Stimulated activated naive CD4-positive, alpha-beta T cell treated with Interleukin-2 at 50 U/mL for 16 hours (primary cell): Measurements from ENCODE around the gene CDR2.
"Not testable (repeated sequence)": the region's sequence is repeated elsewhere in the genome, so short reads cannot be mapped to it uniquely, and the experiment has no call there.

ENCODE experiments used
- DNase-seq: peaks from one replicate; lab custom pipeline; 2025; lab: John Stamatoyannopoulos, UW

CDR2 gene

DNA sequence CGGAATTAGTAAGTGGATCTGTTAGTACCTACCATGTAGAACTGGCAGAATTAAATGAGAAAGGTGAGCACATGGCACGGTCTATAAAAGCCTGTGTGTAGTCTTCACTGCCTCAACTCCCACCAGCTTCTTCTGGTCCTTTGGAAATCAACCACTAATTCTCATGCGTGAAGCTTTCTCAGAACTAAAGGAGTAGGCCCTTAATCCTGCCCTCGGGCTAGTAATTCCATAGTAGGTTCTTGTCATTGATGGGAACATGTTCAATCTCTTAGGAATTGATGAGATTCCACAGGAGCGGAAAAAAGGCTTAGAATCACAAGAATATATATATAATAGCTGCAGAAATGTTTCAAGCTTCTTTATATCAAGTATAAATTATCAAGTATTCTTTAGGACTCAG, 21.7 kb downstream of the CDR2 start:
- DNase-seq: no peak

- DNase-seq: no peak
Observed at GRCh38 chr16:22352140-22352539, 22.3 kb downstream of the CDR2 start.

DNA sequence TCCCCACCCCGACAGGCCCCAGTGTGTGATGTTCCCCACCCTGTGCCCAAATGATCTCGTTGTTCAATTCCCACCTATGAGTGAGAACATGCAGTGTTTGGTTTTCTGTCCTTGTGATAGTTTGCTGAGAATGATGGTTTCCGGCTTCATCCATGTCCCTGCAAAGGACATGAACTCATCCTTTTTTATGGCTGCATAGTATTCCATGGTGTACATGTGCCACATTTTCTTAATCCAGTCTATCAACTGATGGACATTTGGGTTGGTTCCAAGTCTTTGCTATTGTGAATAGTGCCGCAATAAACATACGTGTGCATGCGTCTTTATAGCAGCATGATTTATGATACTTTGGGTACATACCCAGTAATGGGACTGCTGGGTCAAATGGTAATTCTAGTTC, 23.4 kb downstream of the CDR2 start:
- DNase-seq: not testable (repeated sequence)

GRCh38 chr16:22348291-22348690, 26.1 kb downstream of the CDR2 start:
- no peak for DNase-seq

DNA sequence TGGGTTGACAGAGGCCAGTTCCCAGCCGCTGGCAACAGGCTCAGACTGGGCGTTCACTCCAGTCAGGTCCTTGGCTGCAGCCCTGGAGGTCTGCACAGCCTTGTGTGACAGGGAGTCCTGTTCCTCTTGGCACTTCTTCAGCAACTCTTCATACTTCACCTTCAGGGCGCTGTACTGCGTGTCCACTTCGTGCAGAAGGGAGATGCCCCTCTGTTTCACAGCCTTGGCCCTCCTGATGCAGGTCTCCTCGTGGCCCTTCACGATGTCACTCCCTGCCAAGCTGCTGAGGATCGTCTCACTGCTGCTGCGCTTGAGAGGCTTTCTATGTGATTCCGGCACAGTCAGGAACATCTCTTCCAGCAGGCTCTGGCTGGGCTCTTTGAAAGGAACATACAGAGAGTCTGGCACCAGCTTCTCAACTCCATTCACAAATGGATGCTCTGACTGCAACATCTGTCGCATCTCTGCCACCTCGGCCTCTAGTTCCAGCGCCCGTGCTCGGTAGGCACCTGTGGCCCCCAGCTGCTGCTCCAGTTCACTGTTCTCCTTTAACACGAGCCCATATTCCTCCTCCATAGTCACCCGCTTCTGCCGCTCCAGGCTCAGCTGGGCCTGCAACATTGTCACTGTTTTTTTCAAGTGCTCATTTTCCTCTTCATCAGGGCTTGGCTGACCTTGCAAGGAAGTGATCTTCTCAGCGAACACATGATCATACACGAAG, 27.2 kb downstream of the CDR2 start:
- DNase-seq: no peak

DNA sequence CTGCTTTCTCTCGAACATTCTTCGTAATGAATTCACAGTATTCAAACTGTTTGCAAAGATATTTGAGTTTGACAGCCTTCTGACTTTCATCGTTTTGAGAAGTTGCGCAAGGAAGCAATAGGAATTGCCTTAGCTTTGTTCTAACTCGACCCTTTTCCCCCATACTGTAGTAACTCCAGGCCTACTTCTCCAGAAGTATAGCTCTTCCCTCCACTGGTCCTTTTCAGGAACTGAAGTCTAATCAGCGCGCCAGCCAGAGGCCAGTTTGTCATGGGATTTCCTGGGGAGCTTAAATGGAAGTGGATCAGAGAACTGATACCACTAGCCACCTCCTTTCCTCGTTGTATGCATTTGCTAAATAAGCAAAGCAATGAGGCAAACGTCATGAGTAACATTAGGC, 27.9 kb downstream of the CDR2 start:
- no peak for DNase-seq

- no peak for DNase-seq
Observed at GRCh38 chr16:22342082-22342481, 32.3 kb downstream of the CDR2 start.

- DNase-seq: no peak
Observed at GRCh38 chr16:22340945-22341344, 33.5 kb downstream of the CDR2 start.

GRCh38 chr16:22337849-22338635, 36.4 kb downstream of the CDR2 start:
- no peak for DNase-seq

DNA sequence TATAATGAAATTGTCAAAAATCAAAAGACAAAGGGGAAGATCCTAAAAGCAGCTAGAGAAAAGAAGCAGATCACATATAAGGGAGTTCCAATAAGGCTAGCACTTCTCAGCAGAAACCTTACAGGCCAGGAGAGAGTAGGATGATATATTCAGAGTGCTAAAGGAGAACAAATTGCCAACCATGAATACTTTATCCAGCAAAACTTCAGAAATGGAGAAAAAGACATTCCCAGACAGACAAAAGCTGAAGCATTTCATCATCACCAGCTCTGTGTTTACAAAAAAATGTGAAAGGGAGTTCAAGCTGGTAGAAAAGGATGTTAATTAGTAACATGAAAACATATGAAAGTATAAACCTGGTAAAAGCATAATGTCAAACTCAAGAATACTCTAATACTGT, 37.4 kb downstream of the CDR2 start:
- no peak for DNase-seq

DNA sequence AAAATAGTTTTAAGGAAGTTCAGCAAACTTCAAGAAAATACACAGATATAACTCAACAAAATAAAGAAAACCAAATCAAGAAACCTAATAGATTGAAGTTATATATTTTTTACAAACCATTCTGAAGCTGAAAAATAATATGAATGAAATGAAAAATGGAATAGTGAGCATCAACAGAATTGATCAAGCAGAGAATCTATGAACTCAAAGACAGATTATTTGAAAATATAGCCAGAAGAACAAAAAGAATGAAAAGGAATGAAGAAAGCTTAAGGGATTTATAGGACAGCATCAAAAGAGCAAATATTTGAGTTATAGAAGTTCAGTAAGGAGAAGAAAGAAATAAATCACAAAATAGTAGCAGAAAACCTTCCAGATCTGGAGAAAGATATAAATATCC, 37.8 kb downstream of the CDR2 start:
- DNase-seq: no peak

DNA sequence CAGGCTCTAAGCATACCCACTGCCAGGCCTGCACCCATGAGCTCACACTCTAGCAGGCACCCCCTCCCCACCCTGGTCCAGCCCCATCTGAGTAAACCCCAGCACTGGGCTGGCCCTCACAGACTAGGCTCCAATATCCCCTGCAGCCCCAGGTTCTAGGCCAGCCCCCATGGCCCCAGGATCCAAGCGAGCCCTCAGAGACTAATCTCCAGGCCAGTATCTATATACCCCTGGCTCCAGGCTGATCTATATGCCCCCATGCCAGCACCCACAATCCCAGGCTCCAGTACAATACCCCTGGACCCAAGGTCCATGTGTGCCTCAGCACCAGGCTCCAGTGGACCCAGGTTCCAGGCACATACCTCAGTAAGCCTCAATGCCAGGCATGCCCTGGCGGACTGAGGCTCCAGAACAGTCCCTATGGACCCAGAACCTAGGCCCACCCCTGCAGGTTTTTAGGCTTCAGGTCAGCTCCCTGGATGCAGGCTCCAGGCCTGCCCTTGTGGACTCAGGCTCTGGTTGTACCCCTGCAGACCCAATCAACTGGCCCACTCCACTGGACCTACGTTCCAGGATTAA, 38.7 kb downstream of the CDR2 start:
- no peak for DNase-seq

- DNase-seq: no peak
Observed at GRCh38 chr16:22333457-22333994, 40.9 kb downstream of the CDR2 start.

DNA sequence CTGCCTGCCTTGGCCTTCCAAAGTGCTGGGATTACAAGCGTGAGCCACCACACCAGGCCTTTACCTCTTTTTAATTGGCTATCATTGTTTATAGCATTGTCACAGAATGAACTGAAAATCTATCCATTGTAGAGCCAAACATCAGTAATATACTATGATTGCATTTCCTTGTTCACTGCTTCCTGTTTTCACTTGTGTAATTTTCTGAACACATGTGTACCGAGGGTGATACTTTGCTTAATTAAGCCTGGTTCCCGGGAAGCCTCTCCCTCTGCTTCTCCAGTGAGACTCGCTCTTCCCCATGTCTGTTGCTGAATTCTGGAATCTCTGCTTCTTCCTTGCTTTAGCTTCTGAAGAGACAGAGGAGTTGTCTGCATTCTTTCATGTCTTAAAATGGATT, 44.1 kb downstream of the CDR2 start:
- DNase-seq: no peak

DNA sequence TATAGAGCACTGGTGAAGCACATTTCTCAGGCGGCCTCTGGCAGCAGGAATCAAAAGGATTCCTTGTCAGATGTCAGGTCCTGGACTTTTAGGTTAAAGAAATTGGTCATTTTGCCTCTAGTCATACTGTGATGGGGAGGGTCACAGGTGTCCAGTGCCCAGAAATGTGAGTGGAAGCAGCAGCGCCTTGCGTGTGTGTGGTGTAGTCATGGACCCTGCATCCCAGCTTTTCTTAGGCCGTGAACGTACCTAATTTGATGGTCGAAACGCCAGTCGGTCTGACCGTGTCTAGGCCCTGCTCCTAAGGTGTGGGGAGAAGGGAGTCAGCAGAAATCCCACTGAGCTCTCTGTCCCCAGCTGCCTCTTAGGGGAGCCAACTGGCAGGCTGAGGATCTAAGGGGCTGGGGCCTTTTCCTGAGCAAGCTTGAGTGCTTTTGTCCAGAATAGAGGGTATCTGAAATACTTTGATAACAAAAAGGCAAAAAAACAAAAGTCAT, 45.2 kb downstream of the CDR2 start:
- no peak for DNase-seq

- DNase-seq: no peak
Observed at GRCh38 chr16:22328081-22328725, 46.2 kb downstream of the CDR2 start.

DNA sequence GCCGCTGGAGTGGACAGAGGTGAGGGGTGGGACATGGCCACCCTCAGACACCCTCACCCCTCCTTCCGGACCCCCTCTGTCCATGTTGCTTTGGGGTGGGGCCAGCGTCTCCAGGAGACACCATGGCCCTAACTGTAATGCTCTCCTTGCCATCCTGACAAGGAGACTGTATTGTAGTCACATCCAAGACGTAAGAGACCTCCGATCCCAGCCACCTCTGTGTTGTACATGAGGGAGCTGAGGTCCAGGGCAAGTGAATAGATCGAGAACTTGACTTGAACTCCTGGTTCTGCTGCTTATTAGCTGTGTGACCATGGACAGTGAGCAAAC, 47.0 kb downstream of the CDR2 start:
- no peak for DNase-seq

- DNase-seq: no peak
Observed at GRCh38 chr16:22326771-22327445, 47.5 kb downstream of the CDR2 start.

DNA sequence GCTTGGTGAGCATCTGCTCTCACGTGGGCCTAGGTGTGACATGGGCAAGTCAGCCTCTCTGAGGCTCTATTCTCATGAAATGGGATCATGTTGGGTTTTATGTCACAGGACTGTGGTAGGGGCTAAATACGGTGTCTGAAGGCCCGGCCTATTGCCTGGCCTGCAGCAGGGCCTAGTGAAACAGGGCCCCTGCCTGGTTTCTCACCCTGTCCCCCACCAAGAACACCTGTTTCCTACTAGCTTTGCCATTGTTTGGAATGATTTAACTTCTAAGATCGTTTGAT, 48.1 kb downstream of the CDR2 start:
- DNase-seq: no peak

DNA sequence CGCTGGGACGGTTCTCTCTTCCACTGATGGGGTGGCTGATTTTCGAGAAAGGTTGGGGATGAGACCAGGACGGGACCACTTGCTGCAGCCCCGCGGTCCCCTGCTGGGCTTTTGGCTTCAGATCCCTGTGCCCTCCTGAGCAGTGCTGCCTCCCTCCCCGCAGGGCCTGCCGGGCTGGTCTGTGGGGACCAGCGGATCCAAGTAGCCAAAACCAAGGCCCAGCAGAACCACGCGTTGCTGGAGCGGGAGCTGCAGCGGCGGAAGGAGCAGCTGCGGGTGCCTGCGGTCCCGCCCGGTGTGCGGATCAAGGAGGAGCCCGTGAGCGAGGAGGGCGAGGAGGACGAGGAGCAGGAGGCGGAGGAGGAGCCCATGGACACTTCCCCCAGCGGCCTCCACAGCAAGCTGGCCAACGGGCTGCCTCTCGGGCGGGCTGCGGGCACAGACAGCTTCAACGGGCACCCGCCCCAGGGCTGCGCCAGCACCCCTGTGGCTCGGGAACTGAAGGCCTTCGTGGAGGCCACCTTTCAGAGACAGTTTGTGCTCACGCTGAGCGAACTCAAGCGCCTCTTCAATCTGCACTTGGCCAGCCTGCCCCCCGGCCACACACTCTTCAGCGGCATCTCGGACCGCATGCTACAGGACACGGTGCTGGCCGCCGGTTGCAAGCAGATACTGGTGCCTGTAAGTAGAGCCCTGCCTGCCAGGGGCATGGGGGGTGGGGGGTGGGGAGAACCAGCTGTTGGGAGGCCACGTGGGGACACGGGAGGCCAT, 48.6 kb downstream of the CDR2 start:
- DNase-seq: no peak
